NCI-H1417 treated with DMSO at 0.1 percent for 48 hours (cell line): Measurements from ENCODE around the gene CACNB4.
"Not testable (repeated sequence)": the region's sequence is repeated elsewhere in the genome, so short reads cannot be mapped to it uniquely, and the experiment has no call there.

Experiments
- DNase-seq: peaks from one replicate; lab custom pipeline; 2025; lab: John Stamatoyannopoulos, UW

CACNB4 gene

GRCh38 chr2:151823651-151824050, 275.2 kb downstream of the CACNB4 start:
- no peak for DNase-seq

GRCh38 chr2:151819920-151820319, 278.9 kb downstream of the CACNB4 start:
- no peak for DNase-seq

GRCh38 chr2:151817929-151818328, 280.9 kb downstream of the CACNB4 start:
- no peak for DNase-seq

- no peak for DNase-seq
These were observed 282.0 kb downstream of the CACNB4 start for GRCh38 chr2:151816843-151817242.

- DNase-seq = no peak
These were observed 282.9 kb downstream of the CACNB4 start for GRCh38 chr2:151815821-151816489.

GRCh38 chr2:151810489-151810888, 288.4 kb downstream of the CACNB4 start:
- no peak for DNase-seq

- no peak for DNase-seq
These were observed 289.8 kb downstream of the CACNB4 start for GRCh38 chr2:151809073-151809383.

- no peak for DNase-seq
These were observed 290.4 kb downstream of the CACNB4 start for GRCh38 chr2:151808258-151809072.

GRCh38 chr2:151805961-151806360, 292.9 kb downstream of the CACNB4 start:
- DNase-seq = no peak

- DNase-seq = no peak
These were observed 293.5 kb downstream of the CACNB4 start for GRCh38 chr2:151805343-151805742.

GRCh38 chr2:151803811-151804210, 295.0 kb downstream of the CACNB4 start:
- no peak for DNase-seq

GRCh38 chr2:151802315-151802714, 296.5 kb downstream of the CACNB4 start:
- DNase-seq = no peak

- no peak for DNase-seq
These were observed 299.0 kb downstream of the CACNB4 start for GRCh38 chr2:151799886-151800292.

- no peak for DNase-seq
These were observed 302.1 kb downstream of the CACNB4 start for GRCh38 chr2:151796774-151797173.

- DNase-seq = no peak
These were observed 303.1 kb downstream of the CACNB4 start for GRCh38 chr2:151795646-151796240.

GRCh38 chr2:151794422-151794821, 304.4 kb downstream of the CACNB4 start:
- not testable (repeated sequence) for DNase-seq

GRCh38 chr2:151793123-151793522, 305.7 kb downstream of the CACNB4 start:
- no peak for DNase-seq

- no peak for DNase-seq
These were observed 306.3 kb downstream of the CACNB4 start for GRCh38 chr2:151792589-151792988.

GRCh38 chr2:151791545-151791944, 307.3 kb downstream of the CACNB4 start:
- DNase-seq = no peak

GRCh38 chr2:151790689-151791088, 308.2 kb downstream of the CACNB4 start:
- no peak for DNase-seq

- DNase-seq = no peak
These were observed 309.6 kb downstream of the CACNB4 start for GRCh38 chr2:151789055-151789834.

- DNase-seq = no peak
These were observed 312.4 kb downstream of the CACNB4 start for GRCh38 chr2:151786483-151786882.
